Measurements from ENCODE around the gene RBM44. TPM values are rescaled to one million over a fixed set of nuclear protein-coding genes. Genes with fewer than 3 reads are reported as not detected.
"Not testable (repeated sequence)": the region's sequence is repeated elsewhere in the genome, so short reads cannot be mapped to it uniquely, and the experiment has no call there.

The RBM44 gene
- total RNA-seq = 1 to 10 TPM in 1 of 2 experiments, under 1 TPM in 1; 0.42 to 1.2 TPM

- Mint-ChIP-seq H3K9me3 (ENCODE audit: low read depth) (no peaks in the 10 kb centered on the region), H3K27ac (no peak within 1 kb of the TSS), H3K27me3 (no peaks in the 10 kb centered on the region), H3K4me1 (no peaks in the 10 kb centered on the region), H3K4me3 (no peak within 1 kb of the TSS), H3K36me3 (peaks cover 3% of the 10 kb centered on the region)
- CTCF ChIA-PET = no interaction called here
- ATAC-seq (no peak), DNase-seq (no peak)
These were observed at the start of gene RBM44 for GRCh38 chr2:237798236-237799059. RBM44 (plus strand) TSS chr2:237798779; CDS start chr2:237813610, 14,831 bp downstream.

GRCh38 chr2:237749002-237749401 is 49.6 kb upstream of the RBM44 start:
- H3K4me3 Mint-ChIP-seq = no peak overlapping the region
- peaks cover 37% of the 10 kb centered on the region for H3K4me1 Mint-ChIP-seq
- ATAC-seq (no peak), DNase-seq (no peak)
- no peaks in the 10 kb centered on the region for H3K9me3 Mint-ChIP-seq (ENCODE audit: low read depth)
- peaks cover 65% of the 10 kb centered on the region for H3K36me3 Mint-ChIP-seq
- H3K27ac Mint-ChIP-seq = no peak overlapping the region
- CTCF ChIA-PET = interaction anchor here (1.4 kb wide), 1 partner anchor 76 kb away, joined by 4 read pairs; no protein-coding TSS in a partner anchor
- H3K27me3 Mint-ChIP-seq = no peaks in the 10 kb centered on the region

- ATAC-seq (no peak), DNase-seq (no peak)
- CTCF ChIA-PET = interaction anchor here (0.8 to 1.4 kb wide), 3 partner anchors 10 to 158 kb away, joined by 3 to 4 read pairs (median 4); no protein-coding TSS in a partner anchor
- H3K9me3 Mint-ChIP-seq (ENCODE audit: low read depth) = no peaks in the 10 kb centered on the region
- peaks cover 70% of the 10 kb centered on the region for H3K36me3 Mint-ChIP-seq
- no peak overlapping the region for H3K4me3 Mint-ChIP-seq
- H3K27ac Mint-ChIP-seq = no peak overlapping the region
- peaks cover 32% of the 10 kb centered on the region for H3K4me1 Mint-ChIP-seq
- H3K27me3 Mint-ChIP-seq = no peaks in the 10 kb centered on the region
These were observed 48.6 kb upstream of the RBM44 start for GRCh38 chr2:237749961-237750360.

- not testable (repeated sequence) for DNase-seq; H3K9me3 Mint-ChIP-seq (ENCODE audit: low read depth); ATAC-seq; H3K27ac Mint-ChIP-seq; H3K27me3 Mint-ChIP-seq; H3K4me3 Mint-ChIP-seq
- CTCF ChIA-PET = interaction anchor here (0.8 to 1.2 kb wide), 2 partner anchors 9 to 78 kb away, joined by 4 to 5 read pairs; no protein-coding TSS in a partner anchor
- H3K36me3 Mint-ChIP-seq = peaks cover 72% of the 10 kb centered on the region
- H3K4me1 Mint-ChIP-seq = peaks cover 30% of the 10 kb centered on the region
These were observed 48.1 kb upstream of the RBM44 start for GRCh38 chr2:237750441-237750840.

- H3K4me3 Mint-ChIP-seq = no peak overlapping the region
- H3K9me3 Mint-ChIP-seq (ENCODE audit: low read depth) = no peaks in the 10 kb centered on the region
- H3K36me3 Mint-ChIP-seq = peaks cover 72% of the 10 kb centered on the region
- H3K27me3 Mint-ChIP-seq = no peaks in the 10 kb centered on the region
- H3K4me1 Mint-ChIP-seq = peaks cover 30% of the 10 kb centered on the region
- DNase-seq (peak; percentile 73), ATAC-seq (peak; percentile 95)
- CTCF ChIA-PET = interaction anchor here (0.9 to 3.5 kb wide), 3 partner anchors 22 to 181 kb away, joined by 3 to 13 read pairs (median 5); no protein-coding TSS in a partner anchor
- peak overlapping the region; percentile 69 for H3K27ac Mint-ChIP-seq
These were observed 45.8 kb upstream of the RBM44 start for GRCh38 chr2:237752761-237753165.

- Mint-ChIP-seq H3K27ac (no peak overlapping the region), H3K9me3 (ENCODE audit: low read depth) (no peaks in the 10 kb centered on the region), H3K27me3 (no peaks in the 10 kb centered on the region), H3K4me3 (no peak overlapping the region), H3K36me3 (peaks cover 68% of the 10 kb centered on the region), H3K4me1 (peaks cover 30% of the 10 kb centered on the region)
- ATAC-seq = no peak
- CTCF ChIA-PET = interaction anchor here (1.2 to 3.5 kb wide), 4 partner anchors 9 to 81 kb away, joined by 3 to 17 read pairs (median 9); no protein-coding TSS in a partner anchor
- DNase-seq = no peak
These were observed 44.4 kb upstream of the RBM44 start for GRCh38 chr2:237754182-237754581.

- Mint-ChIP-seq H3K9me3 (ENCODE audit: low read depth) (no peaks in the 10 kb centered on the region), H3K27ac (no peak overlapping the region), H3K36me3 (peaks cover 66% of the 10 kb centered on the region), H3K4me3 (no peak overlapping the region), H3K4me1 (peaks cover 28% of the 10 kb centered on the region), H3K27me3 (no peaks in the 10 kb centered on the region)
- DNase-seq = no peak
- ATAC-seq = no peak
- CTCF ChIA-PET = interaction anchor here (1.2 to 3.5 kb wide), 3 partner anchors 10 to 81 kb away, joined by 3 to 17 read pairs (median 13); no protein-coding TSS in a partner anchor
These were observed 43.8 kb upstream of the RBM44 start for GRCh38 chr2:237754626-237755248.

GRCh38 chr2:237757616-237758015 is 41.0 kb upstream of the RBM44 start:
- ATAC-seq (no peak), DNase-seq (no peak)
- Mint-ChIP-seq H3K27me3 (no peaks in the 10 kb centered on the region), H3K4me1 (peaks cover 8% of the 10 kb centered on the region), H3K27ac (no peak overlapping the region), H3K36me3 (peaks cover 67% of the 10 kb centered on the region), H3K9me3 (ENCODE audit: low read depth) (no peaks in the 10 kb centered on the region), H3K4me3 (no peak overlapping the region)
- CTCF ChIA-PET = interaction anchor here (1.4 kb wide), 1 partner anchor 18 kb away, joined by 3 read pairs; no protein-coding TSS in a partner anchor

GRCh38 chr2:237758185-237758584 is 40.4 kb upstream of the RBM44 start:
- no peak overlapping the region for H3K27ac Mint-ChIP-seq
- ATAC-seq (no peak), DNase-seq (no peak)
- H3K27me3 Mint-ChIP-seq = no peaks in the 10 kb centered on the region
- H3K36me3 Mint-ChIP-seq = peaks cover 66% of the 10 kb centered on the region
- CTCF ChIA-PET = interaction anchor here (1.4 kb wide), 1 partner anchor 17 kb away, joined by 3 read pairs; no protein-coding TSS in a partner anchor
- no peaks in the 10 kb centered on the region for H3K9me3 Mint-ChIP-seq (ENCODE audit: low read depth)
- no peak overlapping the region for H3K4me3 Mint-ChIP-seq
- H3K4me1 Mint-ChIP-seq = peaks cover 2% of the 10 kb centered on the region

- CTCF ChIA-PET = interaction anchor here (1.2 kb wide), 1 partner anchor 9 kb away, joined by 4 read pairs; no protein-coding TSS in a partner anchor
- ATAC-seq (no peak), DNase-seq (no peak)
- Mint-ChIP-seq H3K9me3 (ENCODE audit: low read depth) (no peaks in the 10 kb centered on the region), H3K27ac (peak overlapping the region; percentile 27), H3K36me3 (peaks cover 68% of the 10 kb centered on the region), H3K4me3 (no peak overlapping the region), H3K4me1 (no peaks in the 10 kb centered on the region), H3K27me3 (no peaks in the 10 kb centered on the region)
These were observed 39.4 kb upstream of the RBM44 start for GRCh38 chr2:237759176-237759575.

- no peak for ATAC-seq
- H3K4me3 Mint-ChIP-seq = no peak overlapping the region
- no peaks in the 10 kb centered on the region for H3K4me1 Mint-ChIP-seq
- peaks cover 61% of the 10 kb centered on the region for H3K36me3 Mint-ChIP-seq
- no peak for DNase-seq
- CTCF ChIA-PET = interaction anchor here (1.3 kb wide), 1 partner anchor 16 kb away, joined by 4 read pairs; no protein-coding TSS in a partner anchor
- H3K9me3 Mint-ChIP-seq (ENCODE audit: low read depth) = no peaks in the 10 kb centered on the region
- no peak overlapping the region for H3K27ac Mint-ChIP-seq
- no peaks in the 10 kb centered on the region for H3K27me3 Mint-ChIP-seq
These were observed 37.8 kb upstream of the RBM44 start for GRCh38 chr2:237760506-237761502.

GRCh38 chr2:237762291-237763182 is 36.0 kb upstream of the RBM44 start:
- not testable (repeated sequence) for ATAC-seq

More at GRCh38 chr2:237762291-237763182, 36.0 kb upstream of the RBM44 start:
- not testable (repeated sequence) for H3K4me3 Mint-ChIP-seq; H3K9me3 Mint-ChIP-seq (ENCODE audit: low read depth); H3K27ac Mint-ChIP-seq; DNase-seq; H3K4me1 Mint-ChIP-seq; H3K27me3 Mint-ChIP-seq
- CTCF ChIA-PET = interaction anchor here (1.3 kb wide), 1 partner anchor 17 kb away, joined by 4 read pairs; no protein-coding TSS in a partner anchor
- peaks cover 57% of the 10 kb centered on the region for H3K36me3 Mint-ChIP-seq

Data from activated CD8-positive, alpha-beta memory T cell treated with anti-CD3 and anti-CD28 coated beads, Interleukin-2, amount 10 ng/mL, durations not matched to agents 7 days and 5 days (primary cell).